HG03469 (cell line): ENCODE data around the gene EFHC1.

Experiments
- ATAC-seq: cut with Tn5 transposase; IDR thresholded peaks from one replicate; pipeline ENCODE4 v1.9.1; 2021; ENCODE audit warnings: mild to moderate bottlenecking, moderate library complexity, moderate number of reproducible peaks; ENCODE audit not compliant: unreplicated experiment

Gene EFHC1

DNA sequence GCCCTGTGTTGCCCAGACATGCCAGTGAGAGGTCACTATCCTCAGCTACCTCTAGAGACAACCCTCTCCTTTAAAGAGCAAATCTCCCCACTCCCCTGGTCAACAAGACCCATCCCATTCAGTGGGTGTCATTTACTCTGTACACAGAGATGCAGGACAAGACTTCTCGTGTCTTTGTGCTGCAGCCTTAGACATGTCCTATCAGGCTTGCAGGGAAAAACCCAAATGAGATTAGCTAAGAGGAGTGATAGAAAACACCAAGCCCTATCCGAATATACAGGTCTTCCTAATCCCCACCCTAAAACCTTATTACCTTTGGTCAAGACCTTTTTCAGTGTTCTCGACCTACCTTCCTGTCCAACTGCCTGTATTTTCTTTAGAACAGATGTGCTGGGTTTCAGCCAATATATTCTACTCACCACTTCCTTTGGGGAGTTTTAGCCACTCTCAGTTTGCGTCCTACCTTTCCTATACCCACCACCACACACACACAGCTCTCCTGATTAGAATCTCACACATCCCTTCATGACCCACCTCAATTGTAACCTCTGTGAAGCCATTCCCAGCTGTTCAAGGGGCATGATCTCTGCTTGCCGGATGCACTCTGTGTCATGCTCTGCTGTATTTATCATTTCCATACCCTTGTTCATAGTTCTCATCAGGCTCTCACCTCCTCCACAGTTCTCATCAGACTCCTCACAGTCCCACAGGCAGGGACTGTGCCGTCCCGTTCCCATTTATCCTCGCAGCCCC, 117.0 kb downstream of the EFHC1 start:
- peak; percentile 49 for ATAC-seq

DNA sequence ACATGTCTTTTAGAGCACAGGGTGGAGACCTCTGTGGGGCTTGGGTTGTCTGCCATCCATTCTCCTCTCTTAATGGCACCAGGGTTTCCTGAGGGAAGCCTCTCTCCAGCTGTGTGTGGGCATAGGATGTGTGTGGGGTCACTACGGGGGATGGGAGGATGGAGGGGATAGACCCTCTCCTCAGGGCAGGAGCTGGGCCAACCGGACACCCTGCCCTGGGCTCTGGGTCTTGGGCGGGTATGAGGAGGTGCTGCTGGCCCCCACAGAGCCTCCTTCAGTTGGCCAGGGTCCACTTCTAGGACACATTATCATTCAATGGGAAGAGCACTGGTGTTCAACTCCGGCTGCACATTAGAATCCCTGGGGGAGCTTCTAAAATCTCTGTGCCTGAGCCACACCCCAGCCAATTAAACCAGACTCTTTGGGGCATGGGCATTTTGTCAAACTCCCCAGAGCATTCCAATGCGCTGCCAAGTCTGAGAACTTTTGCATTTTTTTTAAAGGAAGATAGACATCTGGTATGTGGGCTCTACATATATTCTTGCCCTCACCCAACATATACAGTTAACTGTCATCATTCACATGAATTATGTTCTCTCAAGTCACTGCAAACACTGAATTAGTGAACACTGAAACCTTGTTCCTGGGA, 118.2 kb downstream of the EFHC1 start:
- no peak for ATAC-seq

GRCh38 chr6:52538901-52539354, 118.8 kb downstream of the EFHC1 start:
- ATAC-seq, result no peak

DNA sequence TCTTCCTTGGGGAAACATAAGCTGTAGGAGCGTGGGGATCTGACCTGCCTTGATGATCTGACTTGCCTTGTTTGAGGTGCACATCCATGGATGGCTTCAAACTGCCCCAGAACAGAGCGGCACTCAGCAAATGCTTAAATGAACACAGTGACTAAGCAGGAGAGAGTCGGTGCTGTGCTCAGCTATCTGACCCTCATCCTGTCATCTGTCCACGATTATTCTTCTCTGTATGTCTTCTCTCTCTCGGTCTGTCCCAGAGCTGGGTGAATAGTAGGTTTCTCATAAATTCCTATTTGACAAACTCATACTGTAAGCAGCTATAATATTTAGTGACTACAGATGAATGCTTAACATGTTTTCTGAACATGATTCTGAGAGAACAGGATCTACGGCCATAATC, 119.5 kb downstream of the EFHC1 start:
- no peak for ATAC-seq

- no peak for ATAC-seq
Observed at GRCh38 chr6:52540286-52540902, 120.3 kb downstream of the EFHC1 start.

GRCh38 chr6:52541135-52541534, 121.0 kb downstream of the EFHC1 start:
- ATAC-seq, result no peak

- ATAC-seq, result no peak
Observed at GRCh38 chr6:52543262-52543661, 123.1 kb downstream of the EFHC1 start.

DNA sequence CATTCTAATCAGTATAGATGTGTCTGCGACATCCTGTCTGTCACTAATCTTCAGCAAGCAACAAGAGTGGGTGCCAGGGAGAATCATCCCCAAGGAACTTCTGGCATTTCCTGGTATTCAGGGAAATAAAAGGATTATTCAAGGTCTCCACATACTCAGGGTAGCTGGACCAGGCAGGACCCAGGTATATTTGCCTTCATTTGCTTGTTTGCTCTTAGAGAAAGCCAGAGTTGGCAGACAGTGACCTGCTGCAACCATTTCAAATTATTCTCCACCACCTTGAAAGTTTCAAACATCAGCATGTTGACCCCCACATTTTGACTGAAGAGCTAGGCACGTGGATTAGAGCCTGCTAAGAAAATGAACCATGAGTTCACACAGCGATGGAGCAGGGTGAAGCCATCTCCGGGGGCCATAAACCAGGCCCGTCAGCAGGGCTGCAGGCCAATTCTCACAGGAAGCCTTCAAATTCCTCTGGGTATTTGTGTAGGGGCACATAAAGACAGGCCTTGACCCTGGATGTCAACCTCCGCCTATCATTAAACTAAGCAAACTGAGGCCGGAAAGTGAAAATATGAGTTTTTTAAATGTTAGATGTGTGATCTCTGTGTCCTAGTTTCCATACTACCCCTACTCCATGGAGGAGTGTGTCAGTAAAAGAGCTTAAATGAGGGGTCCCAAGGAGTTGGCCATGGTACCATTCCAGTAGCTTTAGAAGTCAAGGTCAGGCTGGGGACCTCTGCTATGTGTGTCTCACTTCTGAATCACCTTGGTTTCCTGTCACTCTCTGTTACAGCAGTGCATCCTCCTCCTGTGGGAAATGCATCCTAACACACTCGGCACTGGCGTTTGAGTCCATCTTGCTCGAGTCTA, 123.8 kb downstream of the EFHC1 start:
- no peak for ATAC-seq

- no peak for ATAC-seq
Observed at GRCh38 chr6:52544602-52545405, 124.7 kb downstream of the EFHC1 start.

- no peak for ATAC-seq
Observed at GRCh38 chr6:52545406-52546119, 125.4 kb downstream of the EFHC1 start.

DNA sequence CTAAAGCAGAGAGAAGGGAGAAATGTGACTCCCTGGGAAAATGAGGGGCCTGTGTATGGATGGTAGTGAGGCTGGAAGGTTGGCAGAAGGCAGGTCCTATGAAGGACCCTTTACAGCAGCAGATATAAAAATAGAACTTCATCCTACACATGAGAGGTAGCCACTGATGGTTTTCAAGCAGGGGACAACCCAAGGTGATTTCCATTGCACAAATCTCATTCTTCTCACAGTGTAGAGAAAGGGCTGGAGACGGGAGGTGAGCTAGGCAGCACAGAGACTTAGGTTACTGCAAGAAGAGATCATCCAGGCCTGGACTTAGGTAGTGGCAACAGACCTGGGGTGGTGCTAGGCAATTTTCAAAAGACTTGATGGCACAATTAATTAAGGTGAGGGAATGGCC, 126.0 kb downstream of the EFHC1 start:
- ATAC-seq, result peak; percentile 32

DNA sequence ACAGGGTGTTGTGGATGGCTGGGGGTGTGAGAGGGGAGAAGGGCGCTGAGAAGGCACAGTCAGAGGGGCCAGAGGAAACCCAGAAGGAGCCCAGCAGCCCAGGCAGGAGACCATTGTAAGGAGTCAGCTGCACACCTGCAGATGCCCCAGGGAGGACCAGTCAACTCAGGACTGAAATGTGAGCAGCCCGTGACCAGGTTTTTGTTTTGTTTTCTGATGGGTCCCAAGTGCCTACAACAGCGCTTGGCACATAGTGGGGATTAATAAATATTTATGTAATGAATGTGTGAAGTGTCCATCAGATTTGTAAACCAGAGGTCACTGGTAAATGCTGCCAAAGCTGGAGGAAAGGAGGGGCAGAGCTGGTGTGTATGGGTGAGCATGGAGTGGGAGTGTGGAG, 126.5 kb downstream of the EFHC1 start:
- peak; percentile 76 for ATAC-seq

- no peak for ATAC-seq
Observed at GRCh38 chr6:52547647-52548352, 127.7 kb downstream of the EFHC1 start.

DNA sequence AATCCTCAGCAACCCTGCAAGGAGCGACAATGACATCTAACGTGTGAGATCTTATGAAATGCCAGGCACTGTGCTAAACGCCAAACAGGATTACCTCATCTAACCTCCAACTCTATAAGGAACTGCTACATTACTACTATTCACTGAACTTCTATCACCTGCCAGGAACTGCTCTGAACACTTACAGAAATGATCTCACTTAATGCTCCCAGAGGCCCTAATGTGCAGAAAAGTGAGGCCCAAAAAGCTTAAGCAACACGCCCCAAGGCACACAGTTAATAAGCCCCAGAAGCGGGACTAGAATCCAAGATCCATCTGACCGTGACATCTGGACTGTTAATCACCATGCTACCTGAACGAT, 128.2 kb downstream of the EFHC1 start:
- no peak for ATAC-seq

GRCh38 chr6:52548999-52549398, 128.9 kb downstream of the EFHC1 start:
- no peak for ATAC-seq

DNA sequence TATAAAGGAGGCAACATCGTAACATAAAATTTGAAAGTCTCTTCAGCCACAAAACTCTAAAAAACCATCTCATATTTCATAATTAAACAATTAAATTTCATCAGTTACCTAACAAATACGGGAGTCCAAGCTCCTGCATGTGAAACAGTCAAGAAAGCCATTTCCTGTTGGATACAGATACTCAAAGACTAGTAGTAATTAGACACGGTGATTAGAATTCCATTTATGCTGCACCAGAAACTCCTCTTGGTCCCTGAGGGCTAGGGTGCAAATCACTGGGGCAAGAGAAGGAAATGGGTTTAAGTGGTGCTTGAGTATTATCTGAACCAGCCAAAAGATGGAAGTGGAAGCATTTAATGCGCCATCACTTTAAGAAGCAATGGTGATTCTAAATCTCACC, 129.3 kb downstream of the EFHC1 start:
- ATAC-seq, result no peak

DNA sequence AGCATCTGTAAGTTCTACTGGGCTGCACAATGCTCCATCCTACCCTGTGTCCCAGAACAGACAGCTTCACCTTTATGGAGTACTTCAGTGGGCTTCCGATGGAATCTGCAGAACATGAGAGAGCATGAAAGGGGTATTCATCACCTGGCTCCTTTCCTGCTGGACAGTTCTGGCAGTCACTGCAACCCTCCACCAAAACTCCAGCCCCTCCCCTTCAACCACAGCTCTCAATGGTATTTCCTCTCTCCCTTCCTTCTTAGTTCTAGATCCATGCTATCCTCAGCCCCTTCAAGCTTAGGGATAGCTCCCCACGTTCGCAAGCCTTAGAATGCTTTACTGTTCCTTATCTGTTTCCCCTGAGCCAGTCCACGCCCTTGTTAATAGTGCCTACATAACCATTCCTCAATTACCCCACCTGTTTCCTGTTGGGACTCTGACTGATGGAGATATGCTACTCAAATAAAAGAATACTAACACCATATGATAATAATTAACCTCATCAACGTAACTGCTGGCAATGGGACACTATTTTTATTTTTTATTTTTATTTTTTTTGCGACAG, 130.0 kb downstream of the EFHC1 start:
- ATAC-seq, result no peak

DNA sequence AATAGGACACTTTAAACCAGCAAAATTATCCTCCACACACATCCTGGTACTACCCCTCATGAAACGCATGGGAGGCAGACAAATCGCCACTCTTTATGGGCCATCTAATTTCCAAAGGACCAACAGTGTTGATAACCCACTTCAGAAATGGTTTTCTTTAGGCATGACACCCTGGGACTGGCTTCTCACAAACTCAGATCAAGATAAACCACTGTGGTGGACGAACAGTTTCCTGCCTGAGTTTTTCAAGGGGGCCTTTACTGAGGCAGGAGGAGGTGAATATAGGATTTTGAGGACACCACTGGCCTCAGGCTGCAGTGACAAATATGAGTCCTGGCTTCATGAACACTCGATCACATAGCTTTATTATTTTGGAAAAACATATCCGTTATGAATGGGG, 130.7 kb downstream of the EFHC1 start:
- no peak for ATAC-seq
